Heart left ventricle (tissue), 16 donors: ENCODE data around the gene COX8C. TPM values are rescaled to one million over a fixed set of nuclear protein-coding genes. Genes with fewer than 3 reads are reported as not detected.
A peak's percentile ranks its signal among the peaks of the same experiment; 100 is the strongest.

Experiments used
- ATAC-seq, 4 donors: fragments of 200-7000 bp; cut with Tn5 transposase; one replicate each; pipeline ENCODE4 v1.9.1; 2020 to 2022; ENCODE audit warnings: moderate library complexity in 4 of 4, mild to moderate bottlenecking in 3 of 4, moderate number of reproducible peaks in 1 of 4
- DNase-seq, 5 donors: peaks; one replicate each; pipeline ENCODE4 v3.0.0-alpha.2; 2020
- H3K27ac ChIP-seq, 12 donors: fragments of 200-600 bp; sonication (generic) in 4 of 12; one replicate each; pipeline versions ENCODE4 v1.5.0 to v1.8.0; 2016 to 2022; ENCODE audit warnings: mild to moderate bottlenecking in 2 of 12
- H3K27me3 ChIP-seq, 9 donors: fragments of 200-600 bp; sonication (generic) in 2 of 9; one replicate each; pipeline versions ENCODE4 v1.5.1 to v1.8.0; 2016 to 2022; ENCODE audit warnings: mild to moderate bottlenecking in 3 of 9
- H3K36me3 ChIP-seq, 9 donors: fragments of 200-600 bp; sonication (generic) in 2 of 9; one replicate each; pipeline versions ENCODE4 v1.5.0 to v1.8.0; 2018 to 2022; ENCODE audit warnings: mild to moderate bottlenecking in 2 of 9
- H3K4me1 ChIP-seq, 12 donors: fragments of 200-600 bp; sonication (generic) in 4 of 12; one replicate each; pipeline versions ENCODE4 v1.5.0 to v1.8.0; 2016 to 2022; ENCODE audit warnings: mild to moderate bottlenecking in 3 of 12
- H3K4me3 ChIP-seq, 12 donors: fragments of 200-600 bp; sonication (generic) in 4 of 12; one replicate each; pipeline versions ENCODE4 v1.5.0 to v1.8.0; 2017 to 2022; ENCODE audit warnings: mild to moderate bottlenecking in 9 of 12, moderate library complexity in 4 of 12
- H3K9me3 ChIP-seq, 12 donors: fragments of 200-600 bp; sonication (generic) in 4 of 12; one replicate each; pipeline versions ENCODE4 v1.5.0 to v1.8.0; 2016 to 2022; ENCODE audit warnings: mild to moderate bottlenecking in 1 of 12
- CTCF ChIP-seq, 12 donors: fragments of 200-600 bp; sonication (generic) in 4 of 12; IDR thresholded peaks; one replicate each; pipeline versions ENCODE4 v1.5.0 to v1.8.0; 2018 to 2022; ENCODE audit warnings: antibody characterized with exemption in 12 of 12, mild to moderate bottlenecking in 5 of 12
- POLR2A ChIP-seq, 2 donors: fragments of 450-650 bp; IDR thresholded peaks; one replicate each; pipeline ENCODE4 v1.6.1; 2017; ENCODE audit warnings: antibody characterized with exemption in 2 of 2, mild to moderate bottlenecking in 2 of 2, moderate library complexity in 2 of 2
- WGBS, 4 donors: extraction: QIAGEN DNeasy Blood & Tissue Kit in 2 of 4; methylation state at CpG; one replicate each; pipeline versions ENCODE4 v1.1.5 to v1.1.7; 2013 to 2018; 5-methylcytosine and 5-hydroxymethylcytosine counted together
- intact Hi-C, 10 donors: fragments of 100-400 bp; cut with DNase I; formaldehyde crosslinking; loops; one replicate each; pipeline versions ENCODE4 v1.11.1 to v1.14.2; 2022
- polyA plus RNA-seq, 2 donors: library from polyadenylated mRNA; stranded (reverse); fragments of 200-250 nt; gene quantifications; one replicate each; pipeline ENCODE4 v1.2.3, GENCODE V29; 2013
- total RNA-seq, 9 donors: library from RNA; depleted of rRNA in 2 of 9; stranded (reverse); fragments of >200 nt in 2 of 9; fragmentation: NEBNext Ultra II Directional in 3 of 9; extraction: Animal tissue kit (Norgen Biotek cat#: 25700) in 3 of 9; gene quantifications; one replicate each; pipeline versions ENCODE4 v1.1.0 to v1.2.4, GENCODE V29; 2016 to 2023
- donor health status: ischemic (EF 13 %, LVEDD 7.1; RV severe dilation, severe dysfunction).
- donor health status: healthy with polysubstance abuse.
- donor health status: DM: no; HTN: yes; CAD: no.
- donor health status: DM: no; HTN: no; CAD: no.
- donor health status: ischemic (EF 25% LVEDD 6.9; RV normal size, moderate dysfunction).
- donor health status: ischemic (EF 25% LVEDD 5.7; RV mildly dilated, moderate dysfunction).
- donor health status: healthy.
- donor health status: DM: yes; HTN: yes; CAD: no.
- donor health status: ischemic (EF 35%, LVEDD 5.7; RV mildly dilated, moderate dysfunction).
- donor health status: nonischemic (EF 11% LVEDD 7.7; RV severe dilation, severe dysfunction).
- donor health status: DM: yes; HTN: yes; CAD: no.
- donor health status: PGD.
- donor health status: ischemic (EF 29% LVEDD 5.4; RV normal size, mild dysfunction).
- donor health status: nonischemic (EF 23%, LVEDD 6.1; RV moderate dilation, normal function).

The COX8C gene
- total and polyA plus RNA-seq, 11 donors, result 0.60 to 2.0 (median 0.89) TPM; not detected in 5

DNA sequence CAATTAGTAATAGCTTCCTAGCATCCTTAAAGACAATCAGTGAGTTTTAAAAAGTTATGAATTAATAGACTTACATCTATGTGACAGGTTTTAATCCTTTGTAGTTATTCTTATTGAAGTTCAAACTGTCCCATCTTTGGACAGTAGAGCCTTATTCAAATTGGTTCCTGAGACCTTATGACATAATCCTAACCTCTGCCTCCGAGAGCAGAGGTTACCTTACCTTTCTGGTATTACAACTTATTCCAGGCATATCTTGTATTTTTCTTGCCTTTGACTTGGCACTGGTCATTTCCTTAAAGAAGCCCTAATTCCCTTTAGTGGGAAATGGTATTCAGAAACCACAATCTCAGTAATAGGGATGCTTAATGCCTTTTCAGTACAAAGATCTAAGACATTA, 35.9 kb upstream of the COX8C start:
- H3K4me3 ChIP-seq, result no peak overlapping the region
- H3K36me3 ChIP-seq, result no peaks in the 10 kb centered on the region
- peaks cover 0 to 38% (median 9%) of the 10 kb centered on the region in 12 donors for H3K4me1 ChIP-seq
- DNase-seq (no peak), ATAC-seq (no peak)
- no peak overlapping the region for H3K27ac ChIP-seq
- 65 to 73% (median 69%) methylated on average over 1 of the region's 1 CpG for WGBS, 4 donors
- H3K27me3 ChIP-seq, result no peaks in the 10 kb centered on the region
- H3K9me3 ChIP-seq, result peaks cover 0 to 3% (median 0%) of the 10 kb centered on the region in 12 donors
- intact Hi-C loops, result no loop called here
- TF ChIP-seq POLR2A (IDR thresholded peaks at IDR 0.05) (no peak), CTCF (IDR thresholded peaks at IDR 0.05) (no peak)

DNA sequence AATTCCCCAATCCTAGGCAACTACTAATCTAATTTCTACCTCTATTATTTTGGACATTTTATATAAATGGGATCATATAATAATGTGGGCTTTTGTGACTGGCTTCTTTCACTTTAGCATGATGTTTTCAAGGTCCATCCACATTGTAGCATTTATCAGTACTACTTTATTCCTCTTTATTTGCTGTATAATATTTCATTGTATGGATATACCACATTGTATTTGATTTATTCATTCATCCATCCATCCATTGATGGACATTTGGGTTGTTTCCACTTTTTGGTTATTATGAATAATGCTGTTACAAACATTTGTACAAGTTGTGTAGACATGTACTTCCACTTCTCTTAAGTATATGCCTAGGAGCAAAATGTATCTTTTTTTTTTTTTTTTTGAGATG, 31.4 kb upstream of the COX8C start:
- no peak for ATAC-seq
- intact Hi-C loops, result loop anchor here in 1 of 10 donors (5.0 kb wide), 1 partner anchor 38 kb away; no protein-coding TSS in a partner anchor

GRCh38 chr14:93316716-93317115, 30.3 kb upstream of the COX8C start:
- no peaks in the 10 kb centered on the region for H3K27me3 ChIP-seq
- H3K9me3 ChIP-seq, result peaks cover 0 to 3% (median 0%) of the 10 kb centered on the region in 12 donors
- no peak for TF ChIP-seq POLR2A (IDR thresholded peaks at IDR 0.05)
- TF ChIP-seq CTCF (IDR thresholded peaks at IDR 0.05), result no peak
- ATAC-seq (no peak), DNase-seq (no peak)
- 72 to 85% (median 79%) methylated on average over 4 of the region's 4 CpGs for WGBS, 4 donors
- H3K4me3 ChIP-seq, result no peak overlapping the region
- intact Hi-C loops, result loop anchor here in 1 of 10 donors (5.0 kb wide), 1 partner anchor 39 kb away; no protein-coding TSS in a partner anchor
- H3K27ac ChIP-seq, result no peak overlapping the region
- H3K36me3 ChIP-seq, result no peaks in the 10 kb centered on the region
- H3K4me1 ChIP-seq, result peaks cover 0 to 59% (median 34%) of the 10 kb centered on the region in 12 donors

More for the DNA sequence above, 31.4 kb upstream of the COX8C start:
- DNase-seq, result no peak
- H3K27ac ChIP-seq, result no peak overlapping the region
- H3K4me3 ChIP-seq, result no peak overlapping the region
- peaks cover 0 to 67% (median 32%) of the 10 kb centered on the region in 12 donors for H3K4me1 ChIP-seq
- peaks cover 0 to 3% (median 0%) of the 10 kb centered on the region in 12 donors for H3K9me3 ChIP-seq
- no peak for TF ChIP-seq POLR2A (IDR thresholded peaks at IDR 0.05)
- no peak for TF ChIP-seq CTCF (IDR thresholded peaks at IDR 0.05)
- H3K36me3 ChIP-seq, result no peaks in the 10 kb centered on the region
- H3K27me3 ChIP-seq, result no peaks in the 10 kb centered on the region

DNA sequence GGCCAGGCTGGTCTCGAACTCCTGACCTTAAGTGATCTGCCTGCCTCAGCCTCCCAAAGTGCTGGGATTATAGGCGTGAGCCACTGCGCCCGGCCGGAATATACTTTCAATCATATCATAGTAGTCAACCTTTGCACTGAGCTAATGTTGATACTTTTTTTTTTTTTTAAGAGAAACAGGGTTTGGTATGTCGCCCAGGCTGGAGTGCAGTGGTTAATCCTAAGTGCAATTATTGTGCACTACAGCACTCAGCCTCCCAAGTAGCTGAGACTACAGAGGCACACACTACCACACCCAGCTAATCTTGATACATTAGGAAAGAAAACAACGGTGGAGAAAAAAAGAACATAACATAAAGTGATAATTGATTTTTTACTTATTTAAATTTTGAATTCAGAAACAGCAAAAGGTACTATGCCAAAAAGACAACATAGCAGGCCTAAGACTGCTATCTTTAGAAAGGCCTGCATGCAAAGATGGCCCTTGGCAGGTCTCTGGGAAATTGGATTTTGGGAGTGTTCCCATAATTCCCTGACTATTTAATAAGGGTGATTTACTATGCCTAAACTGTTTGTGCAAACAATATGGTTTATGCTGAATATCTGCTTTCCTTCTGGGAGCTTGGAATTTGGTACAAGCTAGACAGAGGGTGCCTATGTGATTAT, 29.6 kb upstream of the COX8C start:
- intact Hi-C loops, result loop anchor here in 1 of 10 donors (5.0 kb wide), 1 partner anchor 40 kb away; no protein-coding TSS in a partner anchor
- Histone ChIP-seq H3K27ac (peak overlapping the region in 1 of 12 donors; percentile 53), H3K36me3 (no peaks in the 10 kb centered on the region), H3K9me3 (peaks cover 0 to 3% (median 0%) of the 10 kb centered on the region in 12 donors), H3K4me1 (peaks cover 0 to 54% (median 32%) of the 10 kb centered on the region in 12 donors), H3K27me3 (no peaks in the 10 kb centered on the region), H3K4me3 (no peak overlapping the region)
- 88 to 93% (median 91%) methylated on average over 7 of the region's 7 CpGs for WGBS, 4 donors
- TF ChIP-seq CTCF (IDR thresholded peaks at IDR 0.05), result no peak
- no peak for TF ChIP-seq POLR2A (IDR thresholded peaks at IDR 0.05)
- no peak for DNase-seq
- ATAC-seq, result no peak
